NCI-H510A treated with DMSO at 0.1 percent for 48 hours (cell line): Measurements from ENCODE around the gene LGR4.
A peak's percentile ranks its signal among the peaks of the same experiment; 100 is the strongest.

Experiments
- DNase-seq: peaks from one replicate; lab custom pipeline; 2025; lab: John Stamatoyannopoulos, UW

LGR4 gene

DNA sequence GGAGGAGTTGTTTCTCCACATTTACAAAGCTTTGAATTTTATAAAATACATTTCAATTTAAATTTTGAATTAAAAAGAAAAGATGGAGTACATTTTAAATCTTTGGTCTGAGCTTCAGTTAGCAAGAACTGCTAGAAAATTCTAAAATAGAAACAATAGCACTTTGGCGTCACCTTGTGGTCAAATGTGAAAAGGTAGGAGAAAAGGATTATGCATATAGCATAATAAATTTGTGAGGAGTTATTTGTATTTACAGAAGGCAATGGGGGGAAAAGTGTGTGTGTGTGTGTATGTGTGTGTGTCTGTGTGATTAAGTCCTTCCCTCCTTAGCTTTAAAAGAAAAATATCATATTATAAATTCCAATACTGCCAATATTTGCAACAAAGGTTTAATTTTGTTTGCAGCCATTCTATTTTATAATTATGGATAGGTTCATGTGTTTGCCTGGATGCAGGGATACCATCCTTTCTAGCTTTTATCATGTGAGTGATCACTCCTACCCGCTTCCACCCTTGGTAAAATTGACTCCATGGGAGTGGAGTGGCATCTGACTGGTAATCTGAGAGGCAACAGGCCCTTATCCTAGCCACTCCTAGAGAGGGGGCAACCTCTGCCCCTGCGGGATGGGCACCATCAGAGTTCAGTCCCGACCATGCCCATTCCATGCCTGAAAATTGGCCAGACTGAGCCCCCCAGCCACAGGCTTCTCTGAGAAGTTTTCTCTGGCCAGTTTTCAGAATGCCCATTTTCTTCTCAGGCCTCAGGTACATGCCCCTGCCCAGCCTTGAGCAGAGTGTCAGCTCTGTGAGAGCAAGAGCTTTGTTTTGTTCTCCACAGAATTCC, 13.6 kb upstream of the LGR4 start:
- peak; percentile 61 for DNase-seq

DNA sequence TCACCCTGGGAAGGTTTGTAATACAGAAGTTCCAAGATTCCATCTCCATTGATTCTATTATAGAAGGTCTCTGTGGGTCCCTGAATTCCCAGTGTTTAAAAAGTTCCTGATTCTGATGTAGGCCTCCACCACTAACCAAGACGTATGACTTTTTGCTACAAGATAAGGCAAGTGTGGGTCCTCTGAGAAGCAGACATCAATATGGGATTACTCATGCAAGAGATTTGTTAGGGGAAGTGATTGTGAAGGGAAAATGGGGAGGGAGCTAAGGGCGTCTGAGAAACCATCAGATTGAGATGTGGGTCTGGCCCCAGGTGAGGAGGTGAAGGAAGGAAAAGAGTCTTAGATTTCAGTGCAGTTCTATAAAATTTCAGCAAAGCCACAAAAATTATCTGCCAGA, 10.2 kb upstream of the LGR4 start:
- DNase-seq: no peak

DNA sequence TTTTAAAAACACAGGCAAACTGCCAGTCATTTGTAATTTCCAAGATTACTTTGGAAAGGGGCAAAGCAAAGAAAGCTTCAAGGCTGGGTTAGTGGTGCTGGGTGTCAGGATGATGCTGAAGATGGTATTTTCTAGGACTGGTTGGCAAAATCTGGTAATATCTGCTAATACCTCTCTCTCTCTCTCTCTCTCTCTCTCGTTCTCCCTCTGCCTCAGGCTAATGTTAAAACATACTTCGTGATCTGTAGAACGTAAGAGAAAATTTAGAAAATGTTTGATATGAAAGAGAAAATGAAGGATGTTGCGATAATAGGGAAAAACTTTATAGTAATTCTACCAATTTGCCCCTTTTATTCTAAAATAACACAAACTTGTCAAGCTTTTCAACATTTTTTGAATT, 9.4 kb upstream of the LGR4 start:
- DNase-seq: no peak

DNA sequence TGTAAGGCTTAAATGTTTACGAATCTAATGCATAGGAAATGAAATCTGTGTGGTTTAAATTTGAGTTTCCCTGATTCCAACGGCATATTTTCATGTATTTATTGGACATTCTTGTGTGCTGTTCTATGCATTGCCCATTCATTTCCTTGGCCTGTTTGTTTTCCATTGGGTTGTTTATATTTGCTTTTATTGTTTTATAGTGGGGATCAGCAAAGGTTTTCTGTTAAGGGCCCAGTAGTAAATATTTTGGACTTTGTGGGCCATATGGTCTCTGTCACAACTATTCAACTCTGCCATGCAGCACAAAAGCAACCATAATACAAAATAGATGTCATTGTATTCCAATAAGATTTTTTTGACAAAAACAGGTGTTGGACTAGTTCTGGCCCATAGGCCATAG, 5.2 kb upstream of the LGR4 start:
- no peak for DNase-seq

DNA sequence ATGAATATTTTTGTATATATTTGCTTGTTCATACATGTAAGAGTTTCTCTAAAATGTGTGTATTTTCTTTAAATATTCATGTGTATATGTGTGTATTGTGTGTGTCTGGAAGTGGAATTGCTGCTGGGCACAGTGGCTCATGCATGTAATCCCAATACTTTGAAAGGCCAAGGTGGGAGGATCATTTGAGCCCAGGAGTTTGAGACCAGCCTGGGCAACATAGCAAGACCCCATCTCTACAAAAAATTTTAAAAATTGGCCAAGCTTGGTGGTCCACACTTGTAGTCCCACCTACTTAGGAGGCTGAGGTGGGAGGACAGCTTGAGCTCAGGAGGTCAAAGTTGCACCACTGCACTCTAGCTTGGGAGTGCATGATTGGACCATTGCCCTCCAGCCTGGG, 4.7 kb upstream of the LGR4 start:
- no peak for DNase-seq

DNA sequence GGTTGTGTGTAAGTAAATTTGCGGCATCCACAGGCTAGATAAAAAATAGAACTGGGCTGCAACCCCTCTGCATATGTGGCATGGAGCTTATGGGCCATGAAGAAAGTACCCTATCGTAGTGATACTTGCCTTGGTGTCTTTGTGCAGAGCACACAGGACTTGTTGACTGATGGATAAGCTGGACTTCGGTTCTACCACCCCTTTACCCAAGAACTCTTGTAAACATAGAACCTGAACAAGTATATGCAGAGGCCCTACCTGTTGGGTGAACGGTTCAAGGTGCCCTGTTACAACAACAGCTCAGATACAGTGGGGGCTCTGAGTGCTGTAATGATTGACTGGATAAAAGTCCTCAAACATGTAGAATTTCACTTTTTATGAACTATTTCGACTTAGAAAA, 3.0 kb upstream of the LGR4 start:
- no peak for DNase-seq

DNA sequence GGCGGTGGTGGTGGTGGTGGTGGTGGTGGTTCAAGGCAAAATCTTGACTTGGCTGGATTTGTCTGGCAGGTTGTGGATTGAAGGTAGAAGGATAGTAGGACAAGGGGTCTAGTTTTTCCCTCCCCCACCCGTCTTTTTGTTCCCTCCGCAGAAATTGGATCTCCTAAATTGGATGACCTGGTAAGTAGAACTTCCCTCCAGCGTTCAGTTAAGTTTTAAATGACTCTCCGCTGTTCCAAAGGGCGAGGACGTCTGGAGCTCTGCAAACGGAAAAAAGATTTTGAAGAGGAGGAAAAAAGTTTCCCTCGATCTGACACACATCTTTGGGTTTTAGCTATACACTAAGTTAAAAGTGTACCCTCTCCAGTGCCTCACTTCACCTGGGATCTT, 422 bp upstream of the LGR4 start:
- DNase-seq: peak; percentile 62

DNA sequence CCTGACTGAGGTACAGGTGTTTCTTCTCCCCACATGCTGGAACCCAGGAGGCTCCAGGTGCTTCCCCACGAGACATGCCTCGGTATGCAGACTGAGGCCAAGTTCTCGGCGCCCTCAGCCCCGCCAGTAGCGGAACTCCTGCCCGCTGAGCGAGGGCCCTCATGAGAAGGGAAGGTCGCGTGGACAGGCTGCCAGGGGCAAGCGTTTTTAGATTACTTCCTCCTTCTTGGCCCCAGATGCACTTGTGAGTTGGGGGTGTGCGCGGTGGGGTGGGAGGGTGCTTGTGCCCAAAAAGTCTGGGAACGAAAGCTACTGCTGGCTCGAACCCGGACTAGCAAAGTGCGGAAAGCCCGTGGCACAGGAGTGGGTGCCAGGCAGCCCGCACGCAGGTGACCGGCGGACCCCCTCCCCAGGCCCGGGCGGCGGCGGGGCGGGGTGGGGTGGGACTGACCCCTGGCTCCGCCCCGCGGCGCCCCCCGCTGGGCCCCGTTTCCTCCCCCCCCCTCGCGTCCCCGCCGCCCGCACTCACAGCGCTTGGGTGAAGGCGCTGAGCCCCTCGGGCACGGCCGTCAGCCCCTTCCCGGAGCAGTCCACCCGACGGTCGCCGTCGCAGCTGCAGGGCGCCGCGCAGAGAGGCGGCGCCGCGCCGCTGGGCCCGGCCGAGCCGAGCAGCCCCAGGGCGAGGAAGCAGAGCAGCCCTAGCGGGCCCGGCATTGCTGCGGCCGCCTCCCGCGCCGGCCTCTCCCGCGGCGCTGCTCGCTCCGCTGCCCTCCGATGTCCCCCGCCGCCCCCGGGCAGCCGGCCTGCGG, 797 bp downstream of the LGR4 start:
- DNase-seq: no peak

DNA sequence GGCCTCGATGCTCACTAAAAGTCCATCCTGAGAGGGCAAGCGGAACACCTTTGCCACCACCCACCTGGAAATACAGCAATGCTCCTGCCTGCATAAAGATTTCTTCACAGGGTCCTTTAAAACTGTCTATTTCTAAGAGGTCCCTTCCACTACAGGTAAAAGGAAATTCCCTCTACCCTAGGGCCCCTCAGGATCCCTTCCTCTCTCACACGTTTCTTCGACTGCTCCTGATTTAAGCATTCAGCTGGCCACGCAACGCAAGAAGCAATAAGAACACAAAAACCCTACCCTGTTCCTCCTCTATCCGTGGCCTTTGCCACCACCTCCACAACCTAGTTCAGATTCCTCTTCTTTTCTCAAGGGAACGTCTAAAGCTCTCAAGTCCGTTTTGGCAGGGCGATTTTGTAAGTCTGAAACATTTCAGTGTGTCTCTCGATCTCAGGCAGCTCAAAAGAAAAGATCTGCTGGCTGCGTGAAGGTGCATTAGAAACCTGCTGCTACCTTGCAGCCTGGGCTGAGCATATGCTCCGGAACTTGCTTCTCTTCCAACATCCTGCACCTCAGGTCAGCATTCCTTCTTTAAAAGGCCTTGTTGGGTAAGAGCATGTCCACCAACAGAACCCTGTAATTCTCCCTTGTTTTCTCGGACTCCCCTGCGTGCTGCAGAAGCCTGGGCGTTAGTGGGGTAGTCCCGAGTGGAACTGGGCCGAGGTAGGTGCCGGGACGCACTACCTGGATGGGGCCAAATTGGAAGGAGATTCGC, 1.6 kb downstream of the LGR4 start:
- DNase-seq: no peak

DNA sequence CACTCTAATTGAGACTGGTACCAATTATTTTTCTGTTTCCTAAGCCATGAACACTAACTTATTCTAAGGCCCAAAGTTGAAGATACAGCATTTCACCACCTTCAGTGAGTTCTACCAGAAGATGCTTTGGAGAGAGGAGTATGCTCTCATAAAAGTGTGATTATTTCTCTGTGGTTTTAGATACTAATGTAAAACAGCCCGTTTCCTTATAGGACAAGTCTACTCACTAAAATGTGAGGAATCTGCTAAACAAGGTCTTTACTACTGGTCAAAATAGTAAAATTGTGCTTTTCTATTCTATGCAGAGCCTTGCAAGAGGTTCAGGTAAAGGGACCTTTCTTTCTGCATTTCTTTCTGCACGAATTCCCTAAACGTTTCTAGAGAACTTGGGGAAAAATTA, 2.4 kb downstream of the LGR4 start:
- DNase-seq: no peak

DNA sequence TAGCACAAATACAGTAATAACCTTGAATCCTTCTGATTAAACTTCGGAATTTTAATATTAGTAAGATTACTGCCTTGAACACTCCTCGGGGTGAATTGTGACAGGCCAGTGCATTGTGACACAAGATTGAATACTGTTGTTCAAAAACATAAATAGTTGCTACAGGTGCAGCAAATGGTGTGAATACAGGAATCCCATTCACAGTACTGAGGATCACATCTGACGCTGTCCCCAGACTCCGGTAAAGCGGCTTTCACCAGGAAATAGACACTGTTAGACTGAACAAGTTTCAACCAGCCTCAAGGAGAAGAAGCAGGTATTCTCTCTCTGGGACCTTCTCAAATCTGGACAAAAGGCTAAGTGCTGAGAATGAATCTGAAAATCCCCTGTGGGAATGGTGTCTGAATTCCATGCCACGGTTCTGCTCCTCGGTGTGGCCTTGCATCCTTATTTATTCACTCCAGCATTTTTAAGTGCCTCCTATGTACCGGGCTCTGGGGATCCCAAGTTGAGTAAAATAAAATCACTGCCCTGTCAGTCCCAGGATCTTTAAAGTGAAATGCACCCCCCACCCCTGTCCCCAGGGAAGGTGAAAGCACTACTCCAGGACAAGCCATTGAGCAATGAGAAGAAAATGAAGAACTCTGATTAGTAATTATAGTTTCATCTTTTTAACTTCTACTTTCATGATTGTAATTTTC, 3.4 kb downstream of the LGR4 start:
- no peak for DNase-seq

DNA sequence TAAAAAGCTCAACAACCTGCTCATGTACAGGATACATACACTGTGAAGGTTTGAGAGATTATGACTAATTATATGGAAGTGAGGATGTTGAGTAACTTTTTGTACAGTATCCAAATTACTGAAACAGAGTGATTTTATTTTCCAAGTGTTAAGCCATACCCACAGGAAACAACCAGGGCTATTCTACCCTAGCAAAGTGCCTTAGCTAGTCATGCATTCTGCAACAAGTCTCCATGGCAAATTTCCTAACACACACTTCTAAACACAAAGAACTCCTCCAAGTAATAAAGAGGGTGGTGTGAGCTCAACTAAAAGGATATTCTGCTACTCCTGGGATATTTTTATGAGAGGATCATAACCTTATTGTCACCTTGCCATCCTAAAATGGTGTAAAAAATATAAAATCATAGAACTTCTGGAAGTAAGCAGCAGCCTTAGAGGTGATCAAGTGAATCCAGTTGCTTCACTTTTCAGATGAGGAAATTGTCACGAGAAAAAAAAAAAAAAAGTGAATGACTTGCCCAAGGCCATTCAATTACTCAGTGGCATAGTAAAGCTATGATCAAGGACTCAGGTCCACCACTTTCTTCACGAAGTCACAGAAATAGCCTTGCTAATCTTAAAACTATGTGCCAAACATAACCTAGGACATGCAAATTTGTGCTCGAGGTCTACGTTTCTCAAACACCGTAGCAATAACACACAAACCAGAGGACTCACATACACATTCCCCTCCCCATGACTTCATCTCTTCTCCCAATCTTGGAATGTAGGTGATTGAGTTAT, 4.2 kb downstream of the LGR4 start:
- DNase-seq: no peak

DNA sequence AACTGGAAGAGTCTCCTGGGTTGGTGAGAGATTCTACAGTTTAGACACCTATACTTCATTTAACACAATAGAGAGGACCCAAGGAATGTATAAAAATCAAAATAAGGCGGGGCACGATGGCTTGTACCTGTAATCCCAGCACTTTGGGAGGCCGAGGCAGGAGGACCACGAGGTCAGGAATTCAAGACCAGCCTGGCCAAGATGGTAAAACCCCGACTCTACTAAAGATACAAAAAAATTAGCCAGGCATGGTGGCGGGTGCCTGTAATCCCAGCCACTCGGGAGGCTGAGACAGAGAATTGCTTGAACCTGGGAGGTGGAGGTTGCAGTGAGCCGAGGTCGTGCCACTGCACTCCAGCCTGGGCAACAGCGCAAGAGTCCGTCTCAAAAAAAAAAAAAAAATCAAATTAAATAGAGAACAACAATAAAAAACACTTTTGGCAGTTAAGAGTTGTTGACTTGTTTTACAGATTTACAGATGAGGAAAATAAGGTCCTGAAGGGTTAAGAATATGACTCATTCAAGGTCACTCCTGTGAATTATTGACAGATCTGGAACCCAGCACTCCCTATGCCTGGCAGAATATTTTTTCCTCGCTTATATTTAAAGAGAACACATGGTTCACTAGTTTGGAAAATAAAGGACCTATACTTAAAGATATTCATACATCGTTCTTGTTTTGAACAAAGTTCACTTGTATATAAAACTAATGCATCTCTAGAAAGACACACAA, 5.2 kb downstream of the LGR4 start:
- DNase-seq: no peak

DNA sequence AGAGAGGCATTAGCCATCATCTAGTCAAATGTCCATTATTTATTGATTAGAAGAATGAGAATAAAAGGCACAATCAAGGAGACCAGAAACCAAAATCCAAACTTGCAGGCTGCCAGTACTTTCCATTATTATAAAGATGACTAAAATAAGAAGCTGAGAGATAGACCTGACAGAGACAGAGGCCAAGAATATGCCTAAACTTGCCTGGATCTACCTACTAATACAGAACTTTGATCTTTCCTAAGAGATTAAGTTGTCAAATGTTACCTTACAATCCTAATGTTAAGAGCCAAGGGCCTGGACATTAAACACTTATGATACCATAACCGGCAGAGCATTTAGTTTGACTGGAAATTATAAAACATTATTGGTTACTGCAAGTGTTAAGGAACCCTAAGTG, 6.2 kb downstream of the LGR4 start:
- no peak for DNase-seq

DNA sequence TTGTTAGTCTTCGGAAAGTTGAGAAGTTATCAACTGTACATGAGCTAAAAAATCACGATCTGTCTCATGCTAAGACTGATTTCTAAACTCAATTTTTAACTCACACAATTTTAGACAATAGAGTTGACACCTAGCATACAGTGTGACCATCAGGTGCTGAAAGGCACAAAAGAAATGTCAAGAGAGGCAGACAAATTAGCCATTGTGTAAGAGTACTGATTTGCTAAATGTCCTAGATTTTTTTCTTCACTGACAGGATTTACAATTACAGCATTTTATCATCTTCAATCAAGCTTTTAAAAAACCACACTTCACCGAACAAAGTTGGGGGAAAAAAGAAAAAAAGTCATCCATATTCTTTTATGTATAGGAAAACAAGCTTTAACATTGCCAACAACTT, 7.0 kb downstream of the LGR4 start:
- no peak for DNase-seq

DNA sequence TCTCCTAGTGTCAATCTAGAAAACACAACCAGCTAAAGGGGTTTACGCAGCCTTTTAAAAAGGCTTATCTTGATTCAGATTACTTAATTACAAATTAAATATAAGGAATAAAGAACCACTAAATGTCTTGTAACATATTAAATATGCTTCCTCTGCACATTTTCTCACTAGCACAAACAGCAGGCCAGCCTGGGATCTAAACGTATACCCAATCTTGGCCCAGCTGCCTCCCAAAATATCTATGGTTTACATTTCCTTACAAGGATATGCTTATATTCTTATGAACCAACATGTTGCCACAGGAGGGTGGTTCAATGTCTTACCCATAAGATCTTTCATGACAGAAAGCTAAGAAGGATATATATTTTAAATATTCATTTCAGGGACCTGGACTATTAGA, 7.7 kb downstream of the LGR4 start:
- DNase-seq: no peak

DNA sequence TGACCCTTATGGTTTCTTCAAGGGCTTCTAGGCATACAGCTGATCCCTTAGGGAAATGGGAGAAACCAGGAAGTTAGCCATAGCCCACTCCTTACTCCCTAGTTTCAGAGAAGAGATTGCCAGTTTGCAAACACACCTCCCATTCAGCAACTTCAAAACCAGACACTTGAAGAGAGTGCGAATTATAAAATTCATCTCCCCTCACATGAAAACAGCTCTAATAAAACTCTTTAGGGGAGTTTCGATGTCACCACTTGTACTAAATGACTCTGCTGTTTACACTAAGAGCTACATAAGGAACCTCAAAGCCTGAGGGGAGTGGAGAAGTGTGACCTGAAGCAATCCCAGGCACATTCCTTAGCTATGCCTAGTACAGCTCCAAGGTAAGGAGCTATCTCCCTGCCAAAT, 8.3 kb downstream of the LGR4 start:
- DNase-seq: no peak

DNA sequence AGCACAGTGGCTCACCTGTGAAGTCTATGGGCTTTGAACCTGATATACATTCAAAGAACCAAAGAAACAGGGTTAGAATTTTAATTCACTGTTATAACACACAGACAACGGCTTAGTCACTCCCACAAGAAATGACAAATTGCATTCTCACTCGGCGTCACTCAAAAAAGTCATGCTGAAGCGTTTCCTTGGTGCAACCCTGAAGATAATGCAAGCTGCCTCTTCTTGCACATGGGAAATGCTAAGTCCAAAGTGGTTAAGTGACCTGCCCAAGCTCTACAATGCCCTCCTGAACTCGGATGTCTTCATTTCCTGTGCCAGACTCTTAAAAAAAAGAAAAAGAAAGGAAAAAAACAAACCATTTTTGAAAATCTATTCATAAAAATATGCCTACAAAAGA, 10.0 kb downstream of the LGR4 start:
- DNase-seq: no peak

DNA sequence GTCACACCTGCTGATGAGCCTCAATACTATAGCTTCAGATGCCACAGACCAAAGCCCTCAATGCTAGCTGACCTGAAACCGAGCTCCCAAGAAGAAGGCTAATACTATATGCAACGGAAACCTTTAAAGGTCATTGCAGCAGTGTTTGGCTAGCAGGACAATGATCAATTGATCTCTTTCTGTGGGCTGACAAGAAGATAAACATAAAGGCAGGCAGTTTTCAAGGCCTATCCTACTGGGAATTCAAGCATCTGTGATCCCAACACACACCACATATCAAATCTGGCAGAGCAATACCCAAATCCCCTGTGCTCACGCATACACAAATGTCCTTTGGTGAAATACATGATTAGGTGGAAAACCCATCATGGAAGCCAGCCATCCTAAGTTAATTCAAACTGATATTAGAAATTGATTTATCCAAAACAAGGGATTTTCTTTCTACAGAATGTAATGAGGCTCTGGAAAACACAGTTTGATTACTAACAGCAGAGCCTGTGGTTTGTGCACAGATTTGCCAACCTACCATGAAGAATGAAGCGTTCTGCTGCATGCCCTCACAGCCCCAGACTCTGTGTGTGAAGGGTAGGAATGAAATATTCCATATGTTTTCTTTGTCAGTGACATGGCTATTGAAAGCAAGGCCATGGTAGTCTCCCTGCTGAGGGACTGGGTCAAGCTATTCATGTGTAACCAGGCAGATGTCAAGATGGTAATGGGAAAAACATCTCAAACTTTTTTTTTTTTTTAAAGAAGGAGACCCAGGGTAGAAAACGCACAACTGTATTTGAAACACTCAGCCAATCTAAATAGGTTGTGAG, 12.2 kb downstream of the LGR4 start:
- DNase-seq: no peak

DNA sequence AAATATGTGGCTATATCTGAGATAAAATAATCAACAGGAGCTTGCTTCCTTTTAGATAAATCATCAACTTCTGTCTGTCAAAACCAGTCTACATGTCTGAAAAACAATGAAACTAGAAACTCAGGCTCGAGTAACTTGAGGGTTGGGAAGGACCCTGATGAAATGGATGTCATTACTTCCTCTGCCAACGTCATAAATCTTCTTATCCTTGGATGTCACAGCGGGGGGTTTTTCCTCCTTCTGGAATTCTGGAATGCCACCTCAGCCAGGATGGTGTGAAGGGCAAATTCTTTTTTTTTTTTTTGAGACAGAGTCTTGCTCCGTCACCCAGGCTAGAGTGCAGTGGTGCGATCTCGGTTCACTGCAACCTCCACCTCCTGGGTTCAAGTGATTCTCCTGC, 13.4 kb downstream of the LGR4 start:
- no peak for DNase-seq
